Lung (tissue), 12 donors: Measurements from ENCODE around the gene SDE2. TPM values are rescaled to one million over a fixed set of nuclear protein-coding genes. Genes with fewer than 3 reads are reported as not detected.

Source experiments
- ATAC-seq: fragments of 200-7000 bp; cut with Tn5 transposase; one replicate; pipeline ENCODE4 v1.9.1; 2020; ENCODE audit warnings: moderate number of reproducible peaks; ENCODE audit not compliant: insufficient read depth, low FRiP score
- DNase-seq, 3 donors: peaks; one replicate each; pipeline ENCODE4 v3.0.0-alpha.2; 2013 to 2017
- H3K27ac ChIP-seq, 2 donors: one replicate each; pipeline ENCODE4 v1.5.1; 2013; ENCODE audit warnings: mild to moderate bottlenecking in 2 of 2, moderate library complexity in 2 of 2, control low read depth in 1 of 2, inconsistent platforms in 1 of 2, low read depth in 1 of 2, low read length in 1 of 2
- H3K27me3 ChIP-seq, 3 donors: one replicate each; pipeline ENCODE4 v1.5.1; 2013; ENCODE audit warnings: low read length in 2 of 3; ENCODE audit not compliant: control insufficient read depth in 3 of 3, insufficient read depth in 3 of 3
- H3K36me3 ChIP-seq, 4 donors: one replicate each; pipeline ENCODE4 v1.5.1; 2013; ENCODE audit warnings: low read length in 4 of 4, mild to moderate bottlenecking in 1 of 4, moderate library complexity in 1 of 4; ENCODE audit not compliant: control insufficient read depth in 4 of 4, insufficient read depth in 4 of 4
- H3K4me1 ChIP-seq, 5 donors: one replicate each; pipeline ENCODE4 v1.5.1; 2013; ENCODE audit warnings: low read length in 5 of 5, mild to moderate bottlenecking in 2 of 5, moderate library complexity in 1 of 5; ENCODE audit not compliant: control insufficient read depth in 5 of 5, insufficient read depth in 5 of 5
- H3K4me3 ChIP-seq: one replicate; pipeline ENCODE4 v1.5.1; 2013; ENCODE audit warnings: mild to moderate bottlenecking, control low read depth, moderate library complexity
- H3K9ac ChIP-seq, 2 donors: one replicate each; pipeline ENCODE4 v1.5.1; 2013; ENCODE audit warnings: low read length in 2 of 2, control low read depth in 1 of 2; ENCODE audit not compliant: insufficient read depth in 1 of 2
- H3K9me3 ChIP-seq, 4 donors: one replicate each; pipeline ENCODE4 v1.5.1; 2013; ENCODE audit warnings: low read length in 3 of 4, mild to moderate bottlenecking in 1 of 4, moderate library complexity in 1 of 4; ENCODE audit not compliant: control insufficient read depth in 4 of 4, insufficient read depth in 3 of 4
- CTCF ChIP-seq: IDR thresholded peaks from 2 replicates; pipeline ENCODE4 v1.5.1; 2012; ENCODE audit warnings: mild to moderate bottlenecking; ENCODE audit errors: control extremely low read depth, extremely low read depth
- WGBS, 2 donors: extraction: QIAGEN DNeasy Blood & Tissue Kit; methylation state at CpG; one replicate each; pipeline ENCODE4 v1.1.7; 2013; 5-methylcytosine and 5-hydroxymethylcytosine counted together
- polyA plus RNA-seq, 2 donors: library from polyadenylated mRNA; stranded (reverse); fragments of 200-250 nt; gene quantifications; one replicate each; pipeline ENCODE4 v1.2.1, GENCODE V29; 2013
- total RNA-seq, 2 donors: library from RNA; depleted of rRNA in 1 of 2; stranded (reverse); fragments of >200 nt in 1 of 2; gene quantifications; one replicate each; pipeline ENCODE4 v1.2.1, GENCODE V29; 2014 to 2021
- donor health status: control.
- donor health status: control.
- donor health status: Bipolar disorder and iron deficiency.
- donor health status: healthy.
- donor health status: DM: yes; HTN: yes; CAD: no.

SDE2 gene
- total and polyA plus RNA-seq, 4 donors, result 6.7 to 35.5 (median 15.2) TPM

- H3K27me3 ChIP-seq, result no peaks in the 10 kb centered on the region
- H3K27ac ChIP-seq, result no peak overlapping the region
- DNase-seq (no peak), ATAC-seq (no peak)
- no peak overlapping the region for H3K4me3 ChIP-seq
- H3K9me3 ChIP-seq, result no peaks in the 10 kb centered on the region
- TF ChIP-seq CTCF, result no peak
- H3K9ac ChIP-seq, result no peak overlapping the region
- H3K4me1 ChIP-seq, result peaks cover 0 to 5% (median 0%) of the 10 kb centered on the region in 5 donors
- no peaks in the 10 kb centered on the region for H3K36me3 ChIP-seq
These were observed 7.5 kb upstream of the SDE2 start for GRCh38 chr1:226006686-226007085.

- ATAC-seq (no peak), DNase-seq (no peak)
- Histone ChIP-seq H3K27ac (no peak overlapping the region), H3K9me3 (no peaks in the 10 kb centered on the region), H3K27me3 (no peaks in the 10 kb centered on the region), H3K36me3 (no peaks in the 10 kb centered on the region), H3K4me1 (peaks cover 0 to 7% (median 7%) of the 10 kb centered on the region in 5 donors), H3K9ac (no peak overlapping the region), H3K4me3 (no peak overlapping the region)
- no peak for TF ChIP-seq CTCF
- WGBS, 2 donors, result 87 to 91% methylated on average over 4 of the region's 4 CpGs
These were observed 5.3 kb upstream of the SDE2 start for GRCh38 chr1:226004396-226004795.

- H3K9ac ChIP-seq, result no peak overlapping the region
- peak overlapping the region in 1 of 2 donors; percentile 70 for H3K27ac ChIP-seq
- no peak overlapping the region for H3K4me3 ChIP-seq
- WGBS, 2 donors, result 95 to 97% methylated on average over 3 of the region's 3 CpGs
- peaks cover 0 to 7% (median 7%) of the 10 kb centered on the region in 5 donors for H3K4me1 ChIP-seq
- H3K9me3 ChIP-seq, result no peaks in the 10 kb centered on the region
- DNase-seq (no peak), ATAC-seq (no peak)
- H3K27me3 ChIP-seq, result no peaks in the 10 kb centered on the region
- no peak for TF ChIP-seq CTCF
- no peaks in the 10 kb centered on the region for H3K36me3 ChIP-seq
These were observed 4.5 kb upstream of the SDE2 start for GRCh38 chr1:226003502-226004170.
